GM10266 (cell line): Measurements from ENCODE around the gene JPH2.
A peak's percentile ranks its signal among the peaks of the same experiment; 100 is the strongest.
"Not testable (repeated sequence)": the region's sequence is repeated elsewhere in the genome, so short reads cannot be mapped to it uniquely, and the experiment has no call there.

Experiments
- DNase-seq: peaks from one replicate; pipeline ENCODE4 v3.0.0; 2012; ENCODE audit errors: extremely low spot score
- CTCF ChIP-seq: IDR thresholded peaks from 2 replicates; pipeline ENCODE4 v1.5.1; 2012; ENCODE audit warnings: mild to moderate bottlenecking, low read depth; ENCODE audit not compliant: control insufficient read depth, insufficient read depth; ENCODE audit errors: missing control alignments

JPH2 gene

GRCh38 chr20:44135012-44135412 lies 52.0 kb downstream of the JPH2 start:
- TF ChIP-seq CTCF = no peak
- peak; percentile 55 for DNase-seq

- no peak for TF ChIP-seq CTCF
- DNase-seq = no peak
These were observed 53.6 kb downstream of the JPH2 start for GRCh38 chr20:44133424-44133823.

- no peak for DNase-seq
- TF ChIP-seq CTCF = no peak
These were observed 55.3 kb downstream of the JPH2 start for GRCh38 chr20:44131704-44132103.

GRCh38 chr20:44129911-44130718 lies 56.9 kb downstream of the JPH2 start:
- DNase-seq = no peak
- no peak for TF ChIP-seq CTCF

- not testable (repeated sequence) for DNase-seq
These were observed 57.7 kb downstream of the JPH2 start for GRCh38 chr20:44129300-44129699.

- no peak for DNase-seq
- TF ChIP-seq CTCF = no peak
These were observed 60.5 kb downstream of the JPH2 start for GRCh38 chr20:44126445-44126844.

- no peak for TF ChIP-seq CTCF
- no peak for DNase-seq
These were observed 61.5 kb downstream of the JPH2 start for GRCh38 chr20:44125332-44126127.
